Choroid plexus epithelial cell (primary cell): Measurements from ENCODE around the gene IFITM2.
"Not testable (repeated sequence)": the region's sequence is repeated elsewhere in the genome, so short reads cannot be mapped to it uniquely, and the experiment has no call there.

ENCODE experiments used
- DNase-seq: peaks from one replicate; pipeline ENCODE4 v3.0.0-alpha.2; 2010; ENCODE audit warnings: low read depth
- H3K4me3 ChIP-seq: 2 replicates; pipeline ENCODE4 v1.5.1; 2011; ENCODE audit warnings: low read depth, mild to moderate bottlenecking, control low read depth, low read length, moderate library complexity
- TF ChIP-seq, protein P1 (sequence below): conservative IDR thresholded peaks from 2 replicates; pipeline ENCODE4 v1.5.1; 2011; ENCODE audit warnings: low read depth, mild to moderate bottlenecking, control low read depth, inconsistent platforms, low read length, moderate library complexity

The IFITM2 gene

GRCh38 chr11:299951-300735 lies 7.5 kb upstream of the IFITM2 start:
- peak; percentile 20 for DNase-seq
- TF ChIP-seq, protein P1, sequence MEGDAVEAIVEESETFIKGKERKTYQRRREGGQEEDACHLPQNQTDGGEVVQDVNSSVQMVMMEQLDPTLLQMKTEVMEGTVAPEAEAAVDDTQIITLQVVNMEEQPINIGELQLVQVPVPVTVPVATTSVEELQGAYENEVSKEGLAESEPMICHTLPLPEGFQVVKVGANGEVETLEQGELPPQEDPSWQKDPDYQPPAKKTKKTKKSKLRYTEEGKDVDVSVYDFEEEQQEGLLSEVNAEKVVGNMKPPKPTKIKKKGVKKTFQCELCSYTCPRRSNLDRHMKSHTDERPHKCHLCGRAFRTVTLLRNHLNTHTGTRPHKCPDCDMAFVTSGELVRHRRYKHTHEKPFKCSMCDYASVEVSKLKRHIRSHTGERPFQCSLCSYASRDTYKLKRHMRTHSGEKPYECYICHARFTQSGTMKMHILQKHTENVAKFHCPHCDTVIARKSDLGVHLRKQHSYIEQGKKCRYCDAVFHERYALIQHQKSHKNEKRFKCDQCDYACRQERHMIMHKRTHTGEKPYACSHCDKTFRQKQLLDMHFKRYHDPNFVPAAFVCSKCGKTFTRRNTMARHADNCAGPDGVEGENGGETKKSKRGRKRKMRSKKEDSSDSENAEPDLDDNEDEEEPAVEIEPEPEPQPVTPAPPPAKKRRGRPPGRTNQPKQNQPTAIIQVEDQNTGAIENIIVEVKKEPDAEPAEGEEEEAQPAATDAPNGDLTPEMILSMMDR: peak; percentile 38
- no peak overlapping the region for H3K4me3 ChIP-seq

GRCh38 chr11:303363-303762 lies 4.3 kb upstream of the IFITM2 start:
- DNase-seq: no peak
- TF ChIP-seq, protein P1: no peak
- no peak overlapping the region for H3K4me3 ChIP-seq

DNA sequence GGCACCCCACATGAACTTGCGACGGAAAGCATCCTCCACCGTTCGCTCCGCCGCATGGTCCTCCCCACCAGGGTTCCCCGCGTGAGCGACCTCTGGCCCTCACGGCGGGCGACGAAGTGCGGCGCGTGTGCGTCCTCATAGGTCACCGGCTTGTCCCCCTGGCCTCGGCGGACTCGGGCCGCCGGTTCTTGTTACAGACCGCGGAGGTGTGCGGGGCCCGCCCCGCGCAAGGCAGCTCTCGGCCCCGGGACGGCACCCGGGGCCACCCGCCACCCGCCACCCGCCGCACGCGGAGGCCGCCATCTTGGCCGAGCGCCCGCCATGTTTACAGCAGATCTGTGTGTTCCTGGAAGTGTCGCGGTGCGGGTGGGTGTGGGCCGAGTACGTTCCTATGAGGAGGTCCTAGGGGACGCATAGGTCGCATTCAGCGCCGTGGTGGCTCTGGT lies 3.5 kb upstream of the IFITM2 start:
- TF ChIP-seq, protein P1: no peak
- H3K4me3 ChIP-seq: no peak overlapping the region
- no peak for DNase-seq

DNA sequence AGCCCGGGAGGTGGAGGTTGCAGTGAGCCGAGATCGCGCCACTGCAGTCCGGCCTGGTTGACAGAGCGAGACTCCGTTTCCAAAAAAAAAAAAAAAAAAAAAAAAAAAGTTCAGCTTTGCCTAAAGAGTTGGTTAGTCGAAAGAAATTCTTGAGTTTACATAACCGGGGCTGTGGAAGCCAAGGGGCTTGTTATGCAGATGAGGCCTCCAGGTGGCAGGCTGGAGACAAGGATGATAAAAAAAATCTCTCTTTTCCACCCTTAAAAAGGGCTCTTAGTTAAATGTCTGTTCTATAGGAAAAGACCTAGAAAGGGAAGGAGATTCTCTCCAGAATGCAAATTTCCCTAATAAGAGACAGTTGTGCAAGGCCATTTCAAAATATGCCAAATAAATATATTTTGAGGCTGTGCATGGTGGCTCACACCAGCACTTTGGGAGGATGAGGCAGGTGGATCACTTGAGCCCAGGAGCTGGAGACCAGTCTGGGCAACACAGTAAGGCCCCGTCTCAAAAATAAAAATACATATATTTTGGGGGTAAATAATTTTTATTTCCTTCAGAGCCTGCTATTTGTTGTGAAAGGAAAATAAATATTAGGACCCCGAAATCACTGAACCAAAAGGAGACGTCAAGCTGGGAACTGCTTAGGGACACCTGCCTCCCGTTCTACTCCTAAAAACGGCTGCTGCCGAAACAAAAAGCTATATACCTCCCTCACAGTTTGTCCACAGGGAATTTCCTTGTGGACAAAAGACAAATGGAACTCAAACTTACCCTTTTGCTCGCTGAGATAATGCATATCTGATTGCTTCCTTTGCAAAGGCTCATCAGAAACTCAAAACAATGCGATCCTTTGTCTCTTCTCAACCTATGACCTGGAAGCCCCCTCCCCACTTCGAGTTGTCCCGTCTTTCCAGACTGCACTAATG lies 2.4 kb upstream of the IFITM2 start:
- TF ChIP-seq, protein P1: peak; percentile 78
- peak; percentile 90 for DNase-seq
- no peak overlapping the region for H3K4me3 ChIP-seq

DNA sequence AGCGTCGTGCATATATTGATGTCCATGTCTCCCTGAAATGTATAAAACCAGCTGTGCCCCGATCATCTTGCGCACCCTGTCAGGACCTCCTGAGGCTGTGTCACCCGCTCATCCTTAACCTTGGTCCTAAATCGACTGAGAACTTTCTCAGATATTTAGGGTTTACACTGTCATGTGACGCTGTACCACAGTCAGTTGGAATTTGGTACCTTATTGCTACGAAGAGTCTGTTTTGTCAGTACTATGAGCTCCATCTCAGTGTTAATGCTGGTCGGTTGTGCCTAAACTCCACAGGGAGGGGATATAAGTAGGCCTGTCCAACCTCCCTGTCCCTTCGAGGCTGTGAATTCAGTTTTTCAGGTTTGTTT lies 1.8 kb upstream of the IFITM2 start:
- no peak for DNase-seq
- no peak overlapping the region for H3K4me3 ChIP-seq
- TF ChIP-seq, protein P1: no peak

DNA sequence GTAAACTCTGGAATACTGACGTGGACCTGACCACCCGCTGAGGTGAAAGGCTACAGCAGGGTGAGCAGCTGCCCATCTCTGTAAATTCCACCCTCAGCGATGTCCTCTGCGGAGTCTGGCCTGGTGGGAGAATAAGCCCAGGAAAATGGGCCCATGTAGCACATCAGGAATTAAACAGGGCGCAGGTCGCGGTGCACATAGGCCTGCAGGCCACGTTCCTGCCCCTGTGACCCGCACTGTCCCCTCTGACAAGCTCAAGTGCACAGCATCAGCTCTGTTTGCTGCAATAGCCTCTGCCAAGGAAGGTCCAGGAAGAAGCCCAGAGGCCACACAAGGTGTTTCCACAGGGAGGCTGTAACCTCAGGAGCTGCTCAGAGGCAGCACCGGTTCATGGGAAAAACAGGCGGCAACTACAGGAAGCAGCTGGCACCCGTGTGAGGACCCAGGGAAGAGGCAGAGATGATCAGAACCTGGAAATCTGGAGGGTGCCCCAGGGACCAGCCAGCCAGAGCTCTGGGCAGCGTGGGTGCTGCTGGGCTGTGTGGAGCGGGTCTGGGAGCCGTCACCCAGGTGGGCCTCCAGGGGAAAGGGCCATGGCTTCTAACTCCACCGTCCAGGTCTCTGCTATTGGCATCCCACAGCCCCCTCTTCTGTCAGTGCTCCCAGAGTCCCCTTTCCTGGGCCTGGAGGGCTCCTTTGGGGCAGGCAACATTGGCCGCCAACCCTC lies 808 bp upstream of the IFITM2 start:
- TF ChIP-seq, protein P1: no peak
- no peak for DNase-seq
- H3K4me3 ChIP-seq: no peak overlapping the region

DNA sequence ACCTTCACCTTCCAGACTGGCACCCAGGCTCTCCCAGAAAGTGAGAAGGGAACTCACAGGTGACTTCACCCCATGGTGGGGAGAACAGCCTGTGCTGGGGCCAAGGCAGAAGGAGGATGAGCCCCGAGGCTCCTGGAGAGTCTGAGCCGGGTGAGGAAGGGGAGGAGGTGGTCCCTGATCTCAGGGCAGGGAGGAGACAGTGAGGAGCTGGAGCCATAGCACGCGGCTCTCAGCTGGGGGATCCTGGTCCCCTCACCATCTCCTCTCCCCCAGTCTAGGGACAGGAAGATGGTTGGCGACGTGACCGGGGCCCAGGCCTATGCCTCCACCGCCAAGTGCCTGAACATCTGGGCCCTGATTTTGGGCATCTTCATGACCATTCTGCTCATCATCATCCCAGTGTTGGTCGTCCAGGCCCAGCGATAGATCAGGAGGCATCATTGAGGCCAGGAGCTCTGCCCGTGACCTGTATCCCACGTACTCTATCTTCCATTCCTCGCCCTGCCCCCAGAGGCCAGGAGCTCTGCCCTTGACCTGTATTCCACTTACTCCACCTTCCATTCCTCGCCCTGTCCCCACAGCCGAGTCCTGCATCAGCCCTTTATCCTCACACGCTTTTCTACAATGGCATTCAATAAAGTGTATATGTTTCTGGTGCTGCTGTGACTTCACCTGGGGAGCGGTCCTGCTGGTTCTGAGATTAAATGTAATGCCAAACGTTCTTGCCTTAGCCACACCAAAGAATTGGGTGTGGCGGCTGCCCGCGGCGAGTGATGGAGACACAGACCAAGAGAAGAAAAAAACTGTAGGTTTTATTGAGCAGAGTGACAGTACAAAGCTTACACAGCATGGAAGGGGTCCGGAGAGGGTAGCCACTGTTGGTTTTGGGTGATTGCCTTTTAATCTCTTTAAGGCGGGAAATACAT lies 1.4 kb downstream of the IFITM2 start:
- H3K4me3 ChIP-seq: peak overlapping the region; percentile 55
- DNase-seq: not testable (repeated sequence)

DNA sequence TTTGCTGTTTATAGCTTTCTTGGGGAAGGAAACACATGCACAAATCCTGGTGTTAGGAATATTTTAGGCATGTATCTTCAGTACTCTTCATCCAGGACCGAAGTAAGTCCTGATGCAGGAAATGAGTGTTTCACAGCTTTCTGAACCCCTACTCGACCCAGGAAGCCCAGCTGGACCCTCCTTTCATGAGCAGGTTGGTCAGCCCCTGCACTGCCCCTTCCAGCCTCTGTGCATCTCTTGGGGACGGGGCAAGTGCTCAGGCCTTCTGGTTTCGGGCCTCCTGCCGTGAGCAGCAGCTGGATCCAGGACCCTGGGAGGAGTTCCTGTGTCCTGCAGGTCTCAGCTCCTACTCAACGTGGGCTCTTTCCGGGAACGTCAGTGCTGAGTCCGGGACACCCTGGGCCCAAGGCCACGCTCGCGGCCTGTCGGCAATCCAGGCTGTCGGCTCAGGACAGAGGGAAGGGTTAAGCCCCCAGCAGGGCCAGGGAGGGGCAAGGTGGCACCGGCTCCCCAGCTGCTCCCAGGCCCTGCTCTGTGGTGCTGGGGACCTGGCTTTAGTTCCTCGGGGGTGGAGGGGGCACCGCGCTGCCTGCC lies 2.5 kb downstream of the IFITM2 start:
- peak overlapping the region; percentile 55 for H3K4me3 ChIP-seq
- peak; percentile 23 for DNase-seq
